Right atrium auricular region (tissue), 2 donors: ENCODE measurements around the gene HIPK2. TPM values are rescaled to one million over a fixed set of nuclear protein-coding genes. Genes with fewer than 3 reads are reported as not detected.
A peak's percentile ranks its signal among the peaks of the same experiment; 100 is the strongest.

Source experiments
- DNase-seq: peaks from one replicate; pipeline ENCODE4 v3.0.0-alpha.2; 2019; ENCODE audit warnings: low spot score
- H3K27ac ChIP-seq, 2 donors: fragments of 200-600 bp; sonication (generic); 1 replicate in 1 of 2; 2 replicates in 1 of 2; pipeline ENCODE4 v1.5.1; 2016 to 2019
- H3K27me3 ChIP-seq, 2 donors: fragments of 200-600 bp; sonication (generic); one replicate each; pipeline versions ENCODE4 v1.5.1 to v1.6.0; 2017 to 2019
- H3K36me3 ChIP-seq: fragments of 200-600 bp; sonication (generic); one replicate; pipeline ENCODE4 v1.5.1; 2016
- H3K4me1 ChIP-seq, 2 donors: fragments of 200-600 bp; sonication (generic); one replicate each; pipeline versions ENCODE4 v1.5.1 to v1.6.0; 2017 to 2019
- H3K4me3 ChIP-seq, 2 donors: fragments of 200-600 bp; sonication (generic); 1 replicate in 1 of 2; 2 replicates in 1 of 2; pipeline ENCODE4 v1.5.1; 2017 to 2019; ENCODE audit warnings: mild to moderate bottlenecking in 1 of 2, moderate library complexity in 1 of 2
- H3K9me3 ChIP-seq, 2 donors: fragments of 200-600 bp; sonication (generic); one replicate each; pipeline ENCODE4 v1.5.1; 2019
- CTCF ChIP-seq, 2 donors: fragments of 200-600 bp; sonication (generic); IDR thresholded peaks; one replicate each; pipeline ENCODE4 v1.5.1; 2019; ENCODE audit warnings: antibody characterized with exemption in 2 of 2
- total RNA-seq, 2 donors: library from RNA; depleted of rRNA; stranded (reverse); fragments of >200 nt; gene quantifications; one replicate each; pipeline ENCODE4 v1.1.0, GENCODE V29; 2016

The HIPK2 gene
- total RNA-seq, 2 donors from 2014 or later, result 87.0 to 131 TPM

GRCh38 chr7:139603282-139603681 is 174.5 kb downstream of the HIPK2 start:
- H3K27me3 ChIP-seq, result no peaks in the 10 kb centered on the region
- no peak for TF ChIP-seq CTCF (IDR thresholded peaks at IDR 0.05)
- no peaks in the 10 kb centered on the region for H3K9me3 ChIP-seq
- H3K27ac ChIP-seq, result peak overlapping the region in 1 of 2 donors; percentile 5
- peaks cover 64% of the 10 kb centered on the region for H3K36me3 ChIP-seq
- H3K4me1 ChIP-seq, result peaks cover 0 to 12% of the 10 kb centered on the region in 2 donors
- DNase-seq, result no peak
- no peak overlapping the region for H3K4me3 ChIP-seq

- H3K4me1 ChIP-seq, result peaks cover 0 to 12% of the 10 kb centered on the region in 2 donors
- H3K27ac ChIP-seq, result peak overlapping the region in 1 of 2 donors; percentile 26
- TF ChIP-seq CTCF (IDR thresholded peaks at IDR 0.05), result peak in 1 of 2 donors; percentile 66
- H3K36me3 ChIP-seq, result peaks cover 67% of the 10 kb centered on the region
- DNase-seq, result no peak
- no peak overlapping the region for H3K4me3 ChIP-seq
- no peaks in the 10 kb centered on the region for H3K9me3 ChIP-seq
- no peaks in the 10 kb centered on the region for H3K27me3 ChIP-seq
Observed at GRCh38 chr7:139602143-139602722, 175.6 kb downstream of the HIPK2 start.

GRCh38 chr7:139601176-139601575 is 176.6 kb downstream of the HIPK2 start:
- no peak for DNase-seq
- TF ChIP-seq CTCF (IDR thresholded peaks at IDR 0.05), result no peak
- Histone ChIP-seq H3K9me3 (no peaks in the 10 kb centered on the region), H3K36me3 (peaks cover 67% of the 10 kb centered on the region), H3K4me1 (peaks cover 0 to 12% of the 10 kb centered on the region in 2 donors), H3K27ac (no peak overlapping the region), H3K4me3 (no peak overlapping the region), H3K27me3 (no peaks in the 10 kb centered on the region)

- TF ChIP-seq CTCF (IDR thresholded peaks at IDR 0.05), result no peak
- Histone ChIP-seq H3K36me3 (peaks cover 75% of the 10 kb centered on the region), H3K4me1 (peaks cover 0 to 12% of the 10 kb centered on the region in 2 donors), H3K9me3 (no peaks in the 10 kb centered on the region), H3K27ac (no peak overlapping the region), H3K4me3 (no peak overlapping the region), H3K27me3 (no peaks in the 10 kb centered on the region)
- DNase-seq, result peak; percentile 40
Observed at GRCh38 chr7:139600306-139600705, 177.5 kb downstream of the HIPK2 start.

GRCh38 chr7:139598642-139599041 is 179.2 kb downstream of the HIPK2 start:
- Histone ChIP-seq H3K27ac (peak overlapping the region; percentile 37 to 44), H3K9me3 (no peaks in the 10 kb centered on the region), H3K27me3 (no peaks in the 10 kb centered on the region), H3K4me3 (no peak overlapping the region), H3K36me3 (peaks cover 87% of the 10 kb centered on the region), H3K4me1 (peaks cover 0 to 12% of the 10 kb centered on the region in 2 donors)
- DNase-seq, result no peak
- TF ChIP-seq CTCF (IDR thresholded peaks at IDR 0.05), result no peak

- TF ChIP-seq CTCF (IDR thresholded peaks at IDR 0.05), result no peak
- Histone ChIP-seq H3K4me3 (no peak overlapping the region), H3K4me1 (no peaks in the 10 kb centered on the region), H3K9me3 (no peaks in the 10 kb centered on the region), H3K27ac (no peak overlapping the region), H3K27me3 (no peaks in the 10 kb centered on the region), H3K36me3 (peaks cover 89% of the 10 kb centered on the region)
- no peak for DNase-seq
Observed at GRCh38 chr7:139597028-139597427, 180.8 kb downstream of the HIPK2 start.
